Measurements from ENCODE around the gene ENOSF1.
A peak's percentile ranks its signal among the peaks of the same experiment; 100 is the strongest.

The ENOSF1 gene

GRCh38 chr18:670522-670921, 41.9 kb downstream of the ENOSF1 start:
- no peak for FAIRE-seq

- no peak for FAIRE-seq
These were observed 43.4 kb downstream of the ENOSF1 start for GRCh38 chr18:669077-669476.

- no peak for FAIRE-seq
These were observed 44.2 kb downstream of the ENOSF1 start for GRCh38 chr18:668260-668659.

- FAIRE-seq: no peak
These were observed 45.8 kb downstream of the ENOSF1 start for GRCh38 chr18:666628-667027.

GRCh38 chr18:666177-666576, 46.3 kb downstream of the ENOSF1 start:
- no peak for FAIRE-seq

GRCh38 chr18:662197-662596, 50.2 kb downstream of the ENOSF1 start:
- no peak for FAIRE-seq

- no peak for FAIRE-seq
These were observed 52.8 kb downstream of the ENOSF1 start for GRCh38 chr18:659597-659996.

- no peak for FAIRE-seq
These were observed 53.4 kb downstream of the ENOSF1 start for GRCh38 chr18:658947-659533.

GRCh38 chr18:658001-658946, 54.2 kb downstream of the ENOSF1 start:
- peak; percentile 47 for FAIRE-seq

- FAIRE-seq: no peak
These were observed 55.0 kb downstream of the ENOSF1 start, which contains the start of gene TYMS for GRCh38 chr18:657311-658000. Gene TYMS (plus strand): TSS chr18:657653. CDS start chr18:657743, 90 bp downstream.

GRCh38 chr18:655445-655844, 57.0 kb downstream of the ENOSF1 start:
- FAIRE-seq: no peak

GRCh38 chr18:654601-655000, 57.8 kb downstream of the ENOSF1 start:
- FAIRE-seq: no peak

- FAIRE-seq: no peak
These were observed 58.9 kb downstream of the ENOSF1 start for GRCh38 chr18:653512-653911.

GRCh38 chr18:652131-652530, 60.3 kb downstream of the ENOSF1 start:
- no peak for FAIRE-seq

GRCh38 chr18:650428-650858, 62.0 kb downstream of the ENOSF1 start:
- FAIRE-seq: no peak

GRCh38 chr18:649341-649740, 63.1 kb downstream of the ENOSF1 start:
- FAIRE-seq: no peak

GRCh38 chr18:647304-647703, 65.1 kb downstream of the ENOSF1 start:
- FAIRE-seq: no peak

GRCh38 chr18:644395-645004, 67.9 kb downstream of the ENOSF1 start:
- FAIRE-seq: no peak

- FAIRE-seq: no peak
These were observed 71.2 kb downstream of the ENOSF1 start for GRCh38 chr18:641224-641623.

- FAIRE-seq: no peak
These were observed 77.3 kb downstream of the ENOSF1 start for GRCh38 chr18:635171-635570.

- no peak for FAIRE-seq
These were observed 77.8 kb downstream of the ENOSF1 start for GRCh38 chr18:634551-635045.

- no peak for FAIRE-seq
These were observed 80.9 kb downstream of the ENOSF1 start for GRCh38 chr18:631560-631959.
